Activated B cell treated with CpG ODN at 0.5 μM for 24 hours (primary cell): ENCODE results near the gene EPHB2. TPM values are rescaled to one million over a fixed set of nuclear protein-coding genes. Genes with fewer than 3 reads are reported as not detected.

Experiments used
- ATAC-seq: fragments of 200-7000 bp; cut with Tn5 transposase; one replicate; pipeline ENCODE4 v1.10.0; 2021; ENCODE audit warnings: low read depth, mild to moderate bottlenecking, moderate library complexity
- CTCF ChIA-PET: fragments of 350-600 bp; sonication (Branson Sonifier 250); formaldehyde crosslinking; loops from one replicate; lab custom pipeline; 2021; ENCODE audit warnings: antibody characterized with exemption; lab: Charles Lee
- POLR2A ChIA-PET: fragments of 350-600 bp; sonication (Branson Sonifier 250); formaldehyde crosslinking; loops from one replicate; lab custom pipeline; 2021; ENCODE audit warnings: antibody characterized with exemption; lab: Charles Lee
- DNase-seq: peaks from one replicate; pipeline ENCODE4 v3.0.0; 2022
- H3K27ac Mint-ChIP-seq: one replicate; pipeline ENCODE4 v1.8.0; 2020; ENCODE audit warnings: mixed read lengths
- H3K27me3 Mint-ChIP-seq: one replicate; pipeline ENCODE4 v1.8.0; 2021; ENCODE audit warnings: mixed read lengths
- H3K36me3 Mint-ChIP-seq: one replicate; pipeline ENCODE4 v1.8.0; 2021; ENCODE audit warnings: low read depth, mixed read lengths
- H3K4me1 Mint-ChIP-seq: one replicate; pipeline ENCODE4 v1.8.0; 2021; ENCODE audit warnings: mixed read lengths
- H3K4me3 Mint-ChIP-seq: one replicate; pipeline ENCODE4 v1.8.0; 2020; ENCODE audit warnings: mild to moderate bottlenecking, mixed read lengths
- H3K9me3 Mint-ChIP-seq: one replicate; pipeline ENCODE4 v1.8.0; 2020; ENCODE audit warnings: mixed read lengths
- CTCF ChIP-seq: fragments of 200-600 bp; IDR thresholded peaks from one replicate; pipeline ENCODE4 v1.8.0; 2022; ENCODE audit warnings: antibody characterized with exemption, mild to moderate bottlenecking
- intact Hi-C: fragments of 100-400 bp; cut with micrococcal nuclease; formaldehyde crosslinking; loops from one replicate; pipeline ENCODE4 v1.15.1; 2024
- total RNA-seq: library from RNA; stranded (reverse); gene quantifications from 2 replicates; pipeline ENCODE4 v1.2.3, GENCODE V29; 2022

The EPHB2 gene
- total RNA-seq, 1 donor from 2014 or later: 0.13 TPM

- Mint-ChIP-seq H3K4me3 (no peak overlapping the region), H3K27me3 (peaks cover 16% of the 10 kb centered on the region)
These were observed 125.1 kb downstream of the EPHB2 start for GRCh38 chr1:22835636-22836319.

GRCh38 chr1:22836850-22837249, 126.2 kb downstream of the EPHB2 start:
- Mint-ChIP-seq H3K4me1 (no peaks in the 10 kb centered on the region), H3K4me3 (no peak overlapping the region), H3K9me3 (no peaks in the 10 kb centered on the region), H3K27ac (no peak overlapping the region), H3K36me3 (no peaks in the 10 kb centered on the region), H3K27me3 (peaks cover 13% of the 10 kb centered on the region)
- TF ChIP-seq CTCF: no peak
- DNase-seq (no peak), ATAC-seq (no peak)
- ChIA-PET CTCF (no interaction called here), POLR2A (no interaction called here)
- intact Hi-C loops: no loop called here

More at GRCh38 chr1:22835636-22836319, 125.1 kb downstream of the EPHB2 start:
- no peak for ATAC-seq
- Mint-ChIP-seq H3K36me3 (no peaks in the 10 kb centered on the region), H3K27ac (no peak overlapping the region), H3K9me3 (no peaks in the 10 kb centered on the region), H3K4me1 (no peaks in the 10 kb centered on the region)
- TF ChIP-seq CTCF: no peak
- intact Hi-C loops: no loop called here
- ChIA-PET POLR2A (no interaction called here), CTCF (interaction anchor here (0.9 kb wide), 1 partner anchor 27 kb away, joined by 3 read pairs; no protein-coding TSS in a partner anchor)
- no peak for DNase-seq

GRCh38 chr1:22837332-22837731, 126.7 kb downstream of the EPHB2 start:
- no peak overlapping the region for H3K4me3 Mint-ChIP-seq
- TF ChIP-seq CTCF: no peak
- H3K27me3 Mint-ChIP-seq: peaks cover 13% of the 10 kb centered on the region
- H3K4me1 Mint-ChIP-seq: no peaks in the 10 kb centered on the region
- H3K27ac Mint-ChIP-seq: no peak overlapping the region
- intact Hi-C loops: no loop called here
- POLR2A ChIA-PET: no interaction called here
- no peaks in the 10 kb centered on the region for H3K9me3 Mint-ChIP-seq
- H3K36me3 Mint-ChIP-seq: no peaks in the 10 kb centered on the region
- CTCF ChIA-PET: no interaction called here
- ATAC-seq (no peak), DNase-seq (no peak)

- TF ChIP-seq CTCF: no peak
- POLR2A ChIA-PET: no interaction called here
- no peak overlapping the region for H3K4me3 Mint-ChIP-seq
These were observed 128.3 kb downstream of the EPHB2 start for GRCh38 chr1:22838965-22839364.

GRCh38 chr1:22839806-22840205, 129.2 kb downstream of the EPHB2 start:
- ATAC-seq: no peak
- no peak overlapping the region for H3K27ac Mint-ChIP-seq
- no peaks in the 10 kb centered on the region for H3K36me3 Mint-ChIP-seq

More at GRCh38 chr1:22838965-22839364, 128.3 kb downstream of the EPHB2 start:
- Mint-ChIP-seq H3K4me1 (no peaks in the 10 kb centered on the region), H3K27ac (no peak overlapping the region), H3K36me3 (no peaks in the 10 kb centered on the region), H3K27me3 (peaks cover 13% of the 10 kb centered on the region), H3K9me3 (no peaks in the 10 kb centered on the region)
- DNase-seq (no peak), ATAC-seq (no peak)
- CTCF ChIA-PET: no interaction called here
- intact Hi-C loops: no loop called here

More at GRCh38 chr1:22839806-22840205, 129.2 kb downstream of the EPHB2 start:
- Mint-ChIP-seq H3K4me3 (no peak overlapping the region), H3K9me3 (no peaks in the 10 kb centered on the region), H3K27me3 (peaks cover 16% of the 10 kb centered on the region), H3K4me1 (no peaks in the 10 kb centered on the region)
- DNase-seq: no peak
- POLR2A ChIA-PET: no interaction called here
- TF ChIP-seq CTCF: no peak
- intact Hi-C loops: no loop called here
- CTCF ChIA-PET: no interaction called here
